DMS114 treated with DMSO at 0.1 percent for 48 hours (cell line): ENCODE results near the gene AOC3.
"Not testable (repeated sequence)": the region's sequence is repeated elsewhere in the genome, so short reads cannot be mapped to it uniquely, and the experiment has no call there.

ENCODE experiments used
- DNase-seq: peaks from one replicate; lab custom pipeline; 2025; ENCODE audit not compliant: unreplicated experiment; lab: John Stamatoyannopoulos, UW

The AOC3 gene

GRCh38 chr17:42866631-42867575 is 15.9 kb downstream of the AOC3 start:
- DNase-seq = no peak

- not testable (repeated sequence) for DNase-seq
Observed at GRCh38 chr17:42867694-42868261, 16.8 kb downstream of the AOC3 start.

- no peak for DNase-seq
Observed at GRCh38 chr17:42868338-42868737, 17.3 kb downstream of the AOC3 start.

DNA sequence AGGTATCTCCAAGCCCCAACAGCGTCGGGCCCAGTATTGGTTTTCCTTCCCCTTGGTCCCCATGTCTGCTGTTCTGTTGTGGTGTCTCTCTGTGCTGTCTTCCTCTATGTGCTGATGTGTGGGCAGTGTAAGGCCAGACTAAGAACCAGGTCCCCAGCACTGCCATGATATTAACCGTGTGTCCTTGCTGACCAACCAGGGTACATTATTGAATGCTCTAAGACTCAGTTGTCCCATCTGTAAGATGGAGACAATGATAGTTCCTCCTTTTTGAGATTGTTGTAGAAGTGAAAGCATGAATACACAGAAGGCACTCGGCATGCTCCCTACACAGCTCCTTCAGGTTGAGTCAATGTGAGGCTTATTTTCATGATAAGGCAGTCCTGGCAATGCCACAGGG is 20.6 kb downstream of the AOC3 start:
- no peak for DNase-seq

GRCh38 chr17:42872251-42872965 is 21.4 kb downstream of the AOC3 start:
- no peak for DNase-seq

- no peak for DNase-seq
Observed at GRCh38 chr17:42873315-42873714, 22.3 kb downstream of the AOC3 start.

GRCh38 chr17:42873932-42874695 is 23.1 kb downstream of the AOC3 start:
- DNase-seq = not testable (repeated sequence)

- DNase-seq = no peak
Observed at GRCh38 chr17:42877037-42877436, 26.0 kb downstream of the AOC3 start.

DNA sequence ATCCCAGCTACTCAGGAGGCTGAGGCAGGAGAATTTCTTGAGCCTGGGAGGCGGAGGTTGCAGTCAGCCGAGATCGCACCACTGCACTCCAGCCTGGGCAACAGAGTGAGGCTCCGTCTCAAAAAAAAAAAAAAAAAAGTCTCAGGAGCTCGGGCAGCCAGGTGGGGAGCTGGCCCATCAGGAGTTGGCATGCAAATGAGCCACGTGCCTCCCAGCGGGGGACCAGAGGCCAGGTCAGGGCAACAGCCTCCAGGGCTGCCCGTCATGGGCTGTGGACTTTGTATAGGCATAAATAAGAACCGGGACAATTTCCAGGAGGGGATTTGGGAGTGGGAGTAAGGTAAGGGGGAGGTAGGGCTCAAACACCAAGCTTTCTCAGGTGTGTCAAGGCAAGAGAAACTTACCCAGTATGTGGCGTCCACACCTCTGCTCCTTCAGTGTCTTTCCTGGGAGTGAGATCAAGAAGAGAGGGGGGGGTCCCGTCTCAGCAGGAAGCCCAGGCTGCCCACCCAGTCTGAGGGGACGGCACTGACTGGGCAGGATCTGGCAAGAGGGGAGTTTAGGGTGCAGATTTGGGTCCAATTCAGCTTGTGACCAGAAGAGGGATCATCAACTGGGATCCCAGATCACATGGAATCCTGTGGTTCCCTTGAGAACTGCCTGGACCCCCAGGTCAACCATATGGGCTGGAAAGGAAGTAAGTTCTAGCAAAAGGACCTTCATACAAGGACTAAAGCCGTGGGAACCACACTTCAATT is 27.3 kb downstream of the AOC3 start:
- DNase-seq = no peak

GRCh38 chr17:42878924-42879595 is 28.1 kb downstream of the AOC3 start:
- DNase-seq = no peak

DNA sequence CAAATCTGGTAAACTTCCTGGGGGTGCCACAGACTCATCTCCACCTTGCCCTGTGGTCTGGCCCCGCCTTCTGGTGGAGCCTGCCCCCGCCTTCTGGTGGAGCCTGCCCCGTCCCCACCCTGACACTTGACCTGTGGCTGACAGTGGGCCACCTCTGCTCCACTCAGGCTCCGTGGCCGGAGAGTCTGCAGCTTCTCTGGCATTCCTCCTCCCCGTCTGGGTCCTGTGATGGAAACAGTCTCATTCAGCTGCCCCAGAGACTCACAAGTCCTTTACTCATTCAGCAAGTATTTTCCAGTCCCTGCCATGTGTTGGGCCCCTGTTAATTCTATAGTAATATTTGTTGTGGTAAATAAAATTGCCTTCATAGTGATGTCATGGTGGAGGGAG is 28.6 kb downstream of the AOC3 start:
- DNase-seq = no peak

GRCh38 chr17:42880776-42881310 is 29.8 kb downstream of the AOC3 start:
- DNase-seq = no peak

DNA sequence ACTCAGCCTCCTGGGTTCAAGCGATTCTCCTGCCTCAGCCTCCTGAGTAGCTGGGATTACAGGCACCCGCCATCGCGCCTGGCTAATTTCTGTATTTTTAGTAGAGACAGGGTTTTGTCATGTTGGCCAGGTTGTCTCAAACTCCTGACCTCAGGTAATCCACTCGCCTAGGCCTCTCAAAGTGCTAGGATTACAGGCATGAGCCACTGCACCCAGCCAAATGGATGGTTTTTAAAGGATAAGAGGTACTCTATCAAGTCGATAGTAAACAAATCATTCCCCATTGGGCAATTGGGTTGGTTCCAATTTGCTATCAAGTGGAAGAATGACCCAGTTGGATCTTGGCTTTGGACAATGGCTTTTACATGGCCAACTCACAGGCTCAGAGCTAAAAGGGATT is 30.7 kb downstream of the AOC3 start:
- DNase-seq = not testable (repeated sequence)

DNA sequence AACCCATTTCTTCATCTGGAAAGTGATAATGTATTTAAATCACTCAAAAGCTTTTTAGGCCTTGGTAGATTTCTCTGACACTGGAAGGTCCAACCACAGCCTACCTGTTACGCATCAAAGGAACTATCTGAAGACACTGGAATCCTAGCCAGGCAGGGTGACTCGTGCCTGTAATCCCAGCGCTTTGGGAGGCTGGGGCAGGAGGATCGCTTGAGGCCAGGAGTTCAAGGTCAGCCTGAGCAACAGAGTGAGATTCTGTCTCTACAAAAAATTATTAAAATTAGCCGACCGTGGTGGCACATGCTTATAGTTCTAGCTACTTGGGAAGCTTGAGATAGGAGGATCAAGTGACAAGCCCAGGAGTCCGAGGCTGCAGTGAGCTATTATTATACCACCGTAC is 31.2 kb downstream of the AOC3 start:
- DNase-seq = no peak

- no peak for DNase-seq
Observed at GRCh38 chr17:42883802-42884558, 33.0 kb downstream of the AOC3 start.

- DNase-seq = not testable (repeated sequence)
Observed at GRCh38 chr17:42885806-42886205, 34.8 kb downstream of the AOC3 start.

- DNase-seq = no peak
Observed at GRCh38 chr17:42886283-42887176, 35.5 kb downstream of the AOC3 start.

- no peak for DNase-seq
Observed at GRCh38 chr17:42889809-42890208, 38.8 kb downstream of the AOC3 start.
